ENCODE data around the gene NMNAT3.

- TF ChIP-seq POLR2AphosphoS5 (IDR thresholded peaks at IDR 0.05) = no peak
- TF ChIP-seq CTCF (IDR thresholded peaks at IDR 0.05) = no peak
- TF ChIP-seq POLR2A (IDR thresholded peaks at IDR 0.05) = no peak
Measured at GRCh38 chr3:139721370-139721769, 43.6 kb upstream of the NMNAT3 start.

Measured in breast epithelium (tissue), 3 donors.